GM15510 (cell line): Measurements from ENCODE around the gene OR4D10.

Source experiments
- POLR2A ChIP-seq: IDR thresholded peaks from 3 replicates; pipeline ENCODE4 v1.6.1; 2011; ENCODE audit warnings: borderline replicate concordance; ENCODE audit not compliant: insufficient read length; ENCODE audit errors: extremely low read depth

OR4D10 gene

GRCh38 chr11:59473015-59473414 lies at the start of gene OR4D10:
TSS of gene OR4D10 (plus strand) at chr11:59473315. CDS start at chr11:59477430, 4,115 bp downstream.
- no peak for TF ChIP-seq POLR2A

DNA sequence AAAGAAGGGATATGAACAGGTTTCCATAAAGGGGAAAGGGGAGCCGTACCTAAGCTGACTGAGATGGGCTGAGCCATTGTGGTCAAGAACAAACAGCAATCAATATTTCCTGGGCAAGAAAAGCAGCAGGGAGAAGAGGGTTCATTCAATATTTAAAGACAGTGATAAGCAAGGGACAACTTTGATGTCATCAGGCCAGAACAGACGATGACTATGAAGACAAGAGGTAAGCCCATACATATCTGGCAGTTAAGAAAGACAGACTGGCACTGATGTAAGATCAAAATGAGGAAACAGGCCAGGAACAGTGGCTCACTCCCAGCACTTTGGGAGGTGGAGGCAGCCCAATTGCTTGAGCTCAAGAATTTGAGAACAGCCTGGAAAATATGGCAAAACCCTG lies 49.3 kb upstream of the OR4D10 start:
- TF ChIP-seq POLR2A = no peak

DNA sequence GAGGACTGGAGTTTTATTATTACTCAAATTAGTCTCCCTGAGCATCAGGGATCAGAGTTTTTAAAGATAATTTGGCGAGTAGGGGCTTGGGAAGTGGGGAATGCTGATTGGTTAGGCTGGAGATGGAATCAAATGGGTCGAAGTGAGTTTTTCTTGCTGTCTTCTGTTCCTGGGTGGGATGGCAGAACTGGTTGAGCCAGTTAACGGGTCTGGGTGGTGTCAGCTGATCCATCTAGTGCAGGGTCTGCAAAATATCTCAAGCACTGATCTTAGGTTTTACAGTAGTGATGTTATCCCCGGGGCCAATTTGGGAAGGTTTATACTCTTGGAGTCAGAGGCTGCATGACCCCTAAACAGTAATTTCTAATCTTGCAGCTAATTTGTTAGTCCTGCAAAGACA lies 48.0 kb upstream of the OR4D10 start:
- TF ChIP-seq POLR2A = no peak

GRCh38 chr11:59426361-59427067 lies 46.6 kb upstream of the OR4D10 start, which contains the start of gene OR5A2:
TSS of gene OR5A2 (minus strand) at chr11:59426413. CDS start at chr11:59422953, 3,460 bp downstream.
- no peak for TF ChIP-seq POLR2A

- no peak for TF ChIP-seq POLR2A
Measured at GRCh38 chr11:59427068-59427382, 46.1 kb upstream of the OR4D10 start.

- no peak for TF ChIP-seq POLR2A
Measured at GRCh38 chr11:59429924-59430516, 43.1 kb upstream of the OR4D10 start.

- TF ChIP-seq POLR2A = no peak
Measured at GRCh38 chr11:59436169-59436568, 36.9 kb upstream of the OR4D10 start, which contains the start of gene OR5A1. TSS of gene OR5A1 (plus strand) at chr11:59436469. CDS start at chr11:59443169, 6,700 bp downstream.

DNA sequence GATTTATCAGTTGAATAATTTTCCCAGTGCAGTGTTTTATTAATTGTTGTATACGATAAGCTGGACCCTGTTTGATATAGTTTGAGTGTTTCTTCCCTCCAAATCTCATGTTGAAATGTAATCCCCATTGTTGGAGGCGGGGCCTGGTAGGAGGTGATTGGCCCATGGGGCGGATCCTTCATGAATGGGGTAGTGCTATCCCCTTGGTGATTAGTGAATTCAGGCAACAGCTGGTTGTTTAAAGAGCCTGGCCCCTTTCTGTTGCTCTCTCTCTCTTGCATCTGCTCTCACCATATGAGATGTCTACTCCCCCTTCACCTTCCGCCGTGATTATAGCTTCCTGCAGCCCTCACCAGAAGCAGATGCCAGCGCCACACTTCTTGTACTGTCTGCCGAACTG lies 35.3 kb upstream of the OR4D10 start:
- TF ChIP-seq POLR2A = no peak

DNA sequence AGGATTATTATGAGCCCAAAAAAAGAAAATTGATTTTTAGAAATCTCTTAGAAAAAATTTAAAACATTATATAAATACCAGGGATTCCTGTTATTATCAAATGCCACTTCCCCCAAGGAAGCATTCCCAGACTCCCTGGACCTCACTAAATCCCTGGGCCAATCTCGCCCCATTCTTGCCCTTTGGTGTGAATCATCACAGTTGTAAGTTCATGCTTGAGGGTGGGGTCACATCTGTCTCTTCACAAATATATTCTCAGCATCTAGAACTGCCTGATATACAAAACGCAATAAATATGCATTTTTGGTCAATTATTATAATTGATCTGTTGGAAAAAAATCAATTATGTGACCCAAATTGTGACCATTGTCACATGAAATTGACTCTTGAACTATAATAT lies 24.6 kb upstream of the OR4D10 start:
- TF ChIP-seq POLR2A = no peak

- no peak for TF ChIP-seq POLR2A
Measured at GRCh38 chr11:59456661-59457060, 16.5 kb upstream of the OR4D10 start, which contains the start of gene OR4D6. TSS of gene OR4D6 (plus strand) at chr11:59456961. CDS start at chr11:59456961, 0 bp downstream.

GRCh38 chr11:59459916-59460315 lies 13.2 kb upstream of the OR4D10 start:
- TF ChIP-seq POLR2A = no peak

DNA sequence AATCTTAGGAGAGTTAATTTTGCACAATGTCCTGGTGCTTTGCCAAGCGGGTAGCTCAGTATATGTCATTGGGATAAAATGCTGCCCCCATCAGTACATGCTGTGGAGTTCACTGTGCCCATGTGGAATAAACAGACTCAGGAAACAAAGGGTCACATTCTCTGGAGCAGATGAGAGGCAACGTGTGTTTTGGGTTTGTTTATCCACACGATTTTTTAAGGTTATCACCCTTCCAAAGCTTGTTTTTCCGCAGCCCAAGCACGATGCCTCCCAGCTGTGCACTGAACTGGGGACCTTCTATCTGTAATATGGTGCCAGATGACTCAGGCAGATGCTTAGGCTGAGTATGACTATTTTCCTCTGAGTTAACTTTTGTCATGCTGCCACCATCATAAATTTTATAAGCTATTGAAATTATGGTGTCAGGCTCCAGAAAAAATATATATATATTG lies 9.9 kb upstream of the OR4D10 start:
- TF ChIP-seq POLR2A = no peak

GRCh38 chr11:59475176-59475575 lies 2.1 kb downstream of the OR4D10 start:
- no peak for TF ChIP-seq POLR2A

- no peak for TF ChIP-seq POLR2A
Measured at GRCh38 chr11:59479906-59480305, 6.8 kb downstream of the OR4D10 start.

GRCh38 chr11:59480359-59480758 lies 7.2 kb downstream of the OR4D10 start:
- no peak for TF ChIP-seq POLR2A

DNA sequence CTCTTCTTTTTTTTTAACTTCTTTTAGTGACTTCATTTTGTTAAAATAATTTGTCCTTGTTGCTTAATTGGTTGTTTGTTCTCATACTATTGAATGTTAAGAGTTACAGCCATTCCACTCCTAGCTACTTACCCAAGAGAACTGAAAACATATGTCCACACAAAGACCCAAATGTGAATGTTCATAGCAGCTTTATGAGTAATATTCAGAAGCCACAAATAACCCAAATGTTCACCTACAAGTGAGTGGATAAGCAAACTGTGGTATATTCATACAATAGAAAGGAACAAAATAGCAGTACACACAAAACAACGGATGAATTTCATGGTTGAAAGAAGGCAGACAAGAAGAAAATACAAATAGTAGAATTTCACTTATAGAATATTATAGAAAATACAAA lies 28.8 kb downstream of the OR4D10 start:
- no peak for TF ChIP-seq POLR2A
